ENCODE data around the gene CNIH2.

The CNIH2 gene

DNA sequence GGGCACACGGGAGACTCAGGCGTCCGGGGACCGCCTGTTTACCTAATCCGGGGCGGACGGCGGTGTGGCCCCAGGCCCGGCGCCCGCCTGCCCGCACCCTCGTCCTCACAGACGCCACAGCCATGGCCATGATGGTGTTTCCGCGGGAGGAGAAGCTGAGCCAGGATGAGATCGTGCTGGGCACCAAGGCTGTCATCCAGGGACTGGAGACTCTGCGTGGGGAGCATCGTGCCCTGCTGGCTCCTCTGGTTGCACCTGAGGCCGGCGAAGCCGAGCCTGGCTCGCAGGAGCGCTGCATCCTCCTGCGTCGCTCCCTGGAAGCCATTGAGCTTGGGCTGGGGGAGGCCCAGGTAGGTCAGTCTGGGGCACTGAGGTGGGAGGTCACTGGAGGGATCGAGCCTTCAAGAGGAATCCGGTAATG lies 19.5 kb upstream of the CNIH2 start:
- Histone ChIP-seq H3K27me3 (no peaks in the 10 kb centered on the region), H3K9ac (peak overlapping the region; percentile 88), H3K9me3 (no peaks in the 10 kb centered on the region), H3K4me2 (peak overlapping the region; percentile 99), H3K36me3 (peaks cover 44% of the 10 kb centered on the region), H3K4me1 (peaks cover 51% of the 10 kb centered on the region), H4K20me1 (peaks cover 18% of the 10 kb centered on the region; the same call in 1 of the 2 replicates), H3K4me3 (peak overlapping the region; percentile 98), H3K27ac (peak overlapping the region; percentile 80)
- no peak for TF ChIP-seq Cebpa-rat (IDR thresholded peaks at IDR 0.05)

GRCh38 chr11:66259225-66259624 lies 18.8 kb upstream of the CNIH2 start:
- Histone ChIP-seq H3K9ac (peak overlapping the region; percentile 88), H3K4me2 (peak overlapping the region; percentile 99), H3K27me3 (no peaks in the 10 kb centered on the region), H3K4me3 (no peak overlapping the region), H3K4me1 (peaks cover 44% of the 10 kb centered on the region), H3K27ac (no peak overlapping the region), H4K20me1 (peaks cover 18% of the 10 kb centered on the region; the same call in 1 of the 2 replicates), H3K9me3 (no peaks in the 10 kb centered on the region), H3K36me3 (peaks cover 52% of the 10 kb centered on the region)
- TF ChIP-seq Cebpa-rat (IDR thresholded peaks at IDR 0.05) = no peak

DNA sequence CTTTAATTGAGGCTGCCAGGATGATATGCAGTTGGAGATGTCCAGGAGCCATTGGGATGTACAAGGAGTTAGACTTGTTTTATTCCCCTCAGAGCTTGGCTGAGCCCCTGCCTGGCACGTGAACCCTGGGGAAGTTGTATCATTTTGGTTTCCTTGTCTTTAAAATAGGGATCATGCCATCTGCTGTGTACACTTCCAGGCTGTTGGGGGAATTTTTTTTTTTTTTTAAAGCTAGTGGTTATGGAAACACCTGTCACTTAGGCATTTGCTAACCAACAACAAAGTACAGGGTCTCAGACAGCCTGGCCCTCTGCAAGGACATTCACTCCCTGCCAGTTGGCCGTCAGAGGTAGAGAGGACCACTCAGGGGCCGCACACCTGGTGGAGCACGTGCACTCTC lies 18.0 kb upstream of the CNIH2 start:
- peaks cover 18% of the 10 kb centered on the region; the same call in 1 of the 2 replicates for H4K20me1 ChIP-seq
- no peak overlapping the region for H3K4me3 ChIP-seq
- no peak overlapping the region for H3K9ac ChIP-seq
- no peak for TF ChIP-seq Cebpa-rat (IDR thresholded peaks at IDR 0.05)
- H3K27me3 ChIP-seq = no peaks in the 10 kb centered on the region
- no peaks in the 10 kb centered on the region for H3K9me3 ChIP-seq
- peaks cover 59% of the 10 kb centered on the region for H3K36me3 ChIP-seq
- H3K4me1 ChIP-seq = peaks cover 37% of the 10 kb centered on the region
- H3K4me2 ChIP-seq = no peak overlapping the region
- no peak overlapping the region for H3K27ac ChIP-seq

- Histone ChIP-seq H3K36me3 (peaks cover 71% of the 10 kb centered on the region), H3K9ac (no peak overlapping the region), H3K4me1 (peaks cover 21% of the 10 kb centered on the region)
Measured at GRCh38 chr11:66261578-66261977, 16.4 kb upstream of the CNIH2 start.

DNA sequence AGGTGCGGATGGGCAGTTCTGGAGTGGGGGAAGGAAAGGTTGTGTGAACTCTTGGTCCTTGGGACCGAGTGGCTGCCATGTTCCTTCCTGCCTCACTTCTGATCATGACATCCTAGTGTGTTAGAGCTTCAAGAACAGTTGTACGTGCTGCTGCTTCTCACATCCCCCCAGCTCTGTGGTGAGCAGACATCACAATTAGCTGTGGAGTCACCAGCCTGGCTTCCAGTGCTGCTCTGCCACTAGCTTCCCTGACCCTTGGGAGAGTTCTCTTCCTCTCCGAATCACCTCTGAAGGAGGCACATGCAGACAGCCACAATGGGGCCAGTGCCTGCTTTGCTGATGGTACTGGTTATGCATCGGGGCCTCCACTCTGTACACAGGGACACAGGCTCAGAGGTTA lies 15.8 kb upstream of the CNIH2 start:
- Histone ChIP-seq H3K9ac (no peak overlapping the region), H3K27me3 (no peaks in the 10 kb centered on the region), H3K4me1 (peaks cover 21% of the 10 kb centered on the region), H3K4me2 (no peak overlapping the region), H3K36me3 (peaks cover 71% of the 10 kb centered on the region), H3K27ac (no peak overlapping the region), H3K9me3 (no peaks in the 10 kb centered on the region), H3K4me3 (no peak overlapping the region), H4K20me1 (peaks cover 18% of the 10 kb centered on the region; the same call in 1 of the 2 replicates)
- no peak for TF ChIP-seq Cebpa-rat (IDR thresholded peaks at IDR 0.05)

More at GRCh38 chr11:66261578-66261977, 16.4 kb upstream of the CNIH2 start:
- no peaks in the 10 kb centered on the region for H3K9me3 ChIP-seq
- no peak overlapping the region for H3K27ac ChIP-seq
- no peak overlapping the region for H3K4me3 ChIP-seq
- no peak for TF ChIP-seq Cebpa-rat (IDR thresholded peaks at IDR 0.05)
- H3K27me3 ChIP-seq = no peaks in the 10 kb centered on the region
- peaks cover 18% of the 10 kb centered on the region; the same call in 1 of the 2 replicates for H4K20me1 ChIP-seq
- no peak overlapping the region for H3K4me2 ChIP-seq

DNA sequence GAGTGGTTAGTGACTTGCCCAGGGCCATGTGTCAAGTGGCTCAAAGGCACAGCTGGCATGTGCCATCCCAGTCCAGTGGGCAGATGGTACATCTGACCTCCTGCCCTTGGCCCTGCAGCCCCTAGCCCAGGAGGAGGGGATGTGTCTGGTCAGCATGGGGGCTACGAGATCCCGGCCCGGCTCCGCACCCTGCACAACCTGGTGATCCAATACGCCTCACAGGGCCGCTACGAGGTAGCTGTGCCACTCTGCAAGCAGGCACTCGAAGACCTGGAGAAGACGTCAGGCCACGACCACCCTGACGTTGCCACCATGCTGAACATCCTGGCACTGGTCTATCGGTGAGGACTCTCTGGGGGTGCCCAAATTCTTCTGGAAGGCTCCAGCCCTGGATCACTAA lies 15.3 kb upstream of the CNIH2 start:
- Histone ChIP-seq H3K4me3 (no peak overlapping the region), H3K36me3 (peaks cover 71% of the 10 kb centered on the region), H4K20me1 (peaks cover 18% of the 10 kb centered on the region; the same call in 1 of the 2 replicates), H3K9ac (no peak overlapping the region), H3K4me2 (no peak overlapping the region), H3K27ac (no peak overlapping the region), H3K4me1 (peaks cover 21% of the 10 kb centered on the region), H3K27me3 (no peaks in the 10 kb centered on the region), H3K9me3 (no peaks in the 10 kb centered on the region)
- no peak for TF ChIP-seq Cebpa-rat (IDR thresholded peaks at IDR 0.05)

DNA sequence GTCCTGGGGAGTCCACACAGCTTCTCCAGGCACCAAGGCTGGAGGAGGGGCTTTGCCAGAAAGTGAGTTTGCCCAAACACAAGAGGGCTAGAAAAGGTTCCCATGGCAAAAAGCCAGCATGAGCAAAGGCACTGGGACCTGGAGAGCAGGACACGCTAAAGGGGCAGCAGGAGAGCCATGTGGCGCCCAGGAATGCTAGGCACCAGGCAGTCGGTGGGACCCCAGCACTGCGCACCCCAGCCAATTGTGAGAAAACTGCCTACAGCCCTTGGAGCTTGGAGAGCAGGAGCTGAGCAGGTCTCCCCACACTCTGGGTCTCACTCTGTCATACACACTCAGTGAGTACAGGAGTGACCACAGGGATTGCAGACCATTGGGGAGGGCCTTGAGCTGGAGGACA lies 14.7 kb upstream of the CNIH2 start:
- Histone ChIP-seq H3K27ac (no peak overlapping the region), H3K9me3 (no peaks in the 10 kb centered on the region), H3K4me2 (no peak overlapping the region), H3K4me1 (peaks cover 21% of the 10 kb centered on the region), H3K36me3 (peaks cover 71% of the 10 kb centered on the region), H3K4me3 (no peak overlapping the region), H3K27me3 (no peaks in the 10 kb centered on the region), H4K20me1 (peaks cover 18% of the 10 kb centered on the region; the same call in 1 of the 2 replicates), H3K9ac (no peak overlapping the region)
- TF ChIP-seq Cebpa-rat (IDR thresholded peaks at IDR 0.05) = no peak

DNA sequence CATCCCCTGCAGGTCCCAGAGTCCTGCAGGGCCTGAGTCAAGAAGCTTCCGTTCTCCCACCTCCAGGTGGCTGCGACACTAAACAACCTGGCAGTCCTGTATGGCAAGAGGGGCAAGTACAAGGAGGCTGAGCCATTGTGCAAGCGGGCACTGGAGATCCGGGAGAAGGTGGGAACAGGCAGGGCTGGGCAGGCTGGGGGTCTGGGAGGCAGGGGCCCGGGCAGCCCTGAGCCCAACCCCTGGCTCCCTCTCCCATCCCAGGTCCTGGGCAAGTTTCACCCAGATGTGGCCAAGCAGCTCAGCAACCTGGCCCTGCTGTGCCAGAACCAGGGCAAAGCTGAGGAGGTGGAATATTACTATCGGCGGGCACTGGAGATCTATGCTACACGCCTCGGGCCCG lies 14.2 kb upstream of the CNIH2 start:
- no peak overlapping the region for H3K9ac ChIP-seq
- no peak overlapping the region for H3K4me2 ChIP-seq
- peaks cover 13% of the 10 kb centered on the region; the same call in 1 of the 2 replicates for H4K20me1 ChIP-seq
- H3K4me3 ChIP-seq = no peak overlapping the region
- H3K27me3 ChIP-seq = no peaks in the 10 kb centered on the region
- H3K27ac ChIP-seq = no peak overlapping the region
- H3K9me3 ChIP-seq = no peaks in the 10 kb centered on the region
- peaks cover 71% of the 10 kb centered on the region for H3K36me3 ChIP-seq
- H3K4me1 ChIP-seq = peaks cover 16% of the 10 kb centered on the region
- no peak for TF ChIP-seq Cebpa-rat (IDR thresholded peaks at IDR 0.05)

- peaks cover 16% of the 10 kb centered on the region for H4K20me1 ChIP-seq
- no peak overlapping the region for H3K27ac ChIP-seq
- peaks cover 68% of the 10 kb centered on the region for H3K36me3 ChIP-seq
Measured at GRCh38 chr11:66264383-66264782, 13.6 kb upstream of the CNIH2 start.

DNA sequence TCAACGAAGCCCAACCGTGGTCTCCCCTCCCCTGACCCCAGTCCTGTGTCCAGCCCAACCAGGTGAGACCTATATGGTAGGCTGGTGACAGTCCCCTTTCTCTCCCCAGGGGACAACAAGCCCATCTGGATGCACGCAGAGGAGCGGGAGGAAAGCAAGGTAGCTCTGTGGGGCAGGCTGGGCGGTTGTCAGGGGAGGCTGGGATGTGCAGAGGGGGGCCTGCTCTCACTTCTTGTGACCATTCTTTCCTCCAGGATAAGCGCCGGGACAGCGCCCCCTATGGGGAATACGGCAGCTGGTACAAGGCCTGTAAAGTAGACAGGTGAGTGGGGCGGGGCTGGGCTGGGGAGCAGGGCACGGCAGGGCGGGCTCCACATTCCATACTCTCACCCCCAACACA lies 13.1 kb upstream of the CNIH2 start:
- Histone ChIP-seq H3K27ac (no peak overlapping the region), H3K4me3 (no peak overlapping the region), H3K4me1 (peaks cover 16% of the 10 kb centered on the region), H4K20me1 (peaks cover 22% of the 10 kb centered on the region), H3K9ac (no peak overlapping the region), H3K27me3 (no peaks in the 10 kb centered on the region), H3K36me3 (peaks cover 62% of the 10 kb centered on the region), H3K4me2 (no peak overlapping the region), H3K9me3 (no peaks in the 10 kb centered on the region)
- TF ChIP-seq Cebpa-rat (IDR thresholded peaks at IDR 0.05) = no peak

More at GRCh38 chr11:66264383-66264782, 13.6 kb upstream of the CNIH2 start:
- H3K9me3 ChIP-seq = no peaks in the 10 kb centered on the region
- no peaks in the 10 kb centered on the region for H3K27me3 ChIP-seq
- TF ChIP-seq Cebpa-rat (IDR thresholded peaks at IDR 0.05) = no peak
- no peak overlapping the region for H3K9ac ChIP-seq
- H3K4me2 ChIP-seq = no peak overlapping the region
- H3K4me1 ChIP-seq = peaks cover 12% of the 10 kb centered on the region
- H3K4me3 ChIP-seq = no peak overlapping the region
